Mucosa of descending colon (tissue), 3 donors: ENCODE data around the gene KCNQ1OT1. TPM values are rescaled to one million over a fixed set of nuclear protein-coding genes. Genes with fewer than 3 reads are reported as not detected.

Experiments
- ATAC-seq: fragments of 200-7000 bp; cut with Tn5 transposase; one replicate; pipeline ENCODE4 v1.9.1; 2020; ENCODE audit warnings: mild to moderate bottlenecking, moderate library complexity
- DNase-seq, 3 donors: peaks; one replicate each; pipeline ENCODE4 v3.0.0-alpha.2; 2020
- H3K36me3 ChIP-seq: fragments of 200-600 bp; one replicate; pipeline ENCODE4 v1.8.0; 2021; ENCODE audit warnings: low read depth, mild to moderate bottlenecking
- H3K4me1 ChIP-seq: fragments of 200-600 bp; one replicate; pipeline ENCODE4 v1.8.0; 2021; ENCODE audit warnings: low read depth, mild to moderate bottlenecking
- H3K4me3 ChIP-seq: fragments of 200-600 bp; one replicate; pipeline ENCODE4 v1.8.0; 2021; ENCODE audit warnings: mild to moderate bottlenecking
- H3K9me3 ChIP-seq: fragments of 200-600 bp; one replicate; pipeline ENCODE4 v1.8.0; 2021; ENCODE audit warnings: mild to moderate bottlenecking
- intact Hi-C, 2 donors: fragments of 100-400 bp; cut with DNase I in 1 of 2; cut with micrococcal nuclease in 1 of 2; formaldehyde crosslinking; loops; one replicate each; pipeline versions ENCODE4 v1.11.0 to v1.11.1; 2022; cut with DNase I, micrococcal nuclease
- total RNA-seq, 3 donors: library from RNA; stranded (reverse); fragmentation: NEBNext Ultra II Directional in 2 of 3; extraction: Animal tissue kit (Norgen Biotek cat#: 25700) in 2 of 3; gene quantifications; one replicate each; pipeline versions ENCODE4 v1.2.1 to v1.2.4, GENCODE V29; 2021 to 2023
- TF ChIP-seq, protein P1 (sequence below): fragments of 200-600 bp; IDR thresholded peaks from one replicate; pipeline ENCODE4 v1.8.0; 2022; ENCODE audit warnings: antibody characterized with exemption, mild to moderate bottlenecking
- donor health status: DM: no; HTN: no; CAD: no; lungs with moderate emphysema.
- donor health status: DM: no; HTN: no; CAD: no.
- donor health status: DM: no; HTN: yes; CAD: no.

KCNQ1OT1 gene
- total RNA-seq, 3 donors from 2014 or later = 1.5 to 1.7 (median 1.7) TPM

DNA sequence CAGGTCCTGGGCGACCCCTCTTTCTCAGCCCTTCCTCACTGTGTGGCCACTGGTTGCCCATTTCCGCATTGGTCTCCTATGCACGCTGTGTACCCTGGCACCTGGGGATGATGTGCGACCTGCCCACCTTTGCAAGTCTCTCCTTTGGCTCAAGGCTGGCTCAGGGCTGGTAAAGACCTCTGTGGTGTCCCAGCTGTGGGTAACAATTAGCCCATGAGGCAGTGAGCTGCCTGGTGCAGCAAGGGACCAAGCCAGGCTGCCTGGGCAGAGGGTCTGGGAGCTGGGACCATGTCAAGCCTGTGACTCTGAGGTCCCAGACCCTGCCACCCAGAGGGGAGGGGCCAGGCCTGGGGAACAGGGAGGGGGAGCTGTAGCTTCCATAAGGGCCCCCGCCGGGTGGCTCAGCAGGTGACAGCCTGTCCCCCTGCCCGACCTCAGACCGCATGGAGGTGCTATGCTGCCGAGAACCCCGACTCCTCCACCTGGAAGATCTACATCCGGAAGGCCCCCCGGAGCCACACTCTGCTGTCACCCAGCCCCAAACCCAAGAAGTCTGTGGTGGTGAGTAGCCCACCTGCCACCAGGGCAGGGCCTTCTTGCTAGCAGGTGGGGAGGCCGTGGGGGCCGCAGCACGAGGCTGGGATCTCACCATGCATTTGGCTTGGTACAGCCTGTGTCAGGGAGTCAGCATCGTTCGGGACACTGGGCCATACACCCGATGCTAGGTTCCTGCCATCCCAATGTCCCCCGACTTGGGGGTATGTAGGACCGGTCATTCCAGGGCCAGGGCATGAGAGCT, 112.5 kb downstream of the KCNQ1OT1 start:
- DNase-seq = peak in 2 of 3 donors; percentile 17 to 43
- Histone ChIP-seq H3K4me1 (no peaks in the 10 kb centered on the region), H3K4me3 (no peak overlapping the region), H3K36me3 (no peaks in the 10 kb centered on the region), H3K9me3 (no peaks in the 10 kb centered on the region)
- no peak for ATAC-seq
- intact Hi-C loops = no loop called here
- TF ChIP-seq, protein P1, sequence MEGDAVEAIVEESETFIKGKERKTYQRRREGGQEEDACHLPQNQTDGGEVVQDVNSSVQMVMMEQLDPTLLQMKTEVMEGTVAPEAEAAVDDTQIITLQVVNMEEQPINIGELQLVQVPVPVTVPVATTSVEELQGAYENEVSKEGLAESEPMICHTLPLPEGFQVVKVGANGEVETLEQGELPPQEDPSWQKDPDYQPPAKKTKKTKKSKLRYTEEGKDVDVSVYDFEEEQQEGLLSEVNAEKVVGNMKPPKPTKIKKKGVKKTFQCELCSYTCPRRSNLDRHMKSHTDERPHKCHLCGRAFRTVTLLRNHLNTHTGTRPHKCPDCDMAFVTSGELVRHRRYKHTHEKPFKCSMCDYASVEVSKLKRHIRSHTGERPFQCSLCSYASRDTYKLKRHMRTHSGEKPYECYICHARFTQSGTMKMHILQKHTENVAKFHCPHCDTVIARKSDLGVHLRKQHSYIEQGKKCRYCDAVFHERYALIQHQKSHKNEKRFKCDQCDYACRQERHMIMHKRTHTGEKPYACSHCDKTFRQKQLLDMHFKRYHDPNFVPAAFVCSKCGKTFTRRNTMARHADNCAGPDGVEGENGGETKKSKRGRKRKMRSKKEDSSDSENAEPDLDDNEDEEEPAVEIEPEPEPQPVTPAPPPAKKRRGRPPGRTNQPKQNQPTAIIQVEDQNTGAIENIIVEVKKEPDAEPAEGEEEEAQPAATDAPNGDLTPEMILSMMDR = no peak

DNA sequence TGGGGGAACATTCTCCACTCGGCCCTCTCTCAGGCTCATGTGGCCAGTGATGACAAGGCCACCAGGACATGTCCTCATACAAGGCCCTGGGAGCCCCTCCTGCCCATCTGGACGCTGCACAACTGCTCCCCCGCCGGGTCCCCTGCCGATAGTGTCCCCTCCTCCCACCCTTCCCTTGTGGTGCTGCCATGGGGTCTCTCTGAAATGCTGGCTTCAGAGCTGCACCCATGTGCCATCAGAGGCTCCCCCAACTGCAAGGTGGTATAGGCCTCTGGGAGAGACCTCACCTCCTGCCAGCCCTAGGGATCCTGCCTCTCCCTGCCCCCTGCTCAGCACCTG, 113.0 kb downstream of the KCNQ1OT1 start:
- no peaks in the 10 kb centered on the region for H3K9me3 ChIP-seq
- H3K4me3 ChIP-seq = no peak overlapping the region
- intact Hi-C loops = no loop called here
- H3K4me1 ChIP-seq = no peaks in the 10 kb centered on the region
- ATAC-seq (no peak), DNase-seq (peak in 2 of 3 donors; percentile 0 to 14)
- H3K36me3 ChIP-seq = no peaks in the 10 kb centered on the region
- TF ChIP-seq, protein P1 = no peak

DNA sequence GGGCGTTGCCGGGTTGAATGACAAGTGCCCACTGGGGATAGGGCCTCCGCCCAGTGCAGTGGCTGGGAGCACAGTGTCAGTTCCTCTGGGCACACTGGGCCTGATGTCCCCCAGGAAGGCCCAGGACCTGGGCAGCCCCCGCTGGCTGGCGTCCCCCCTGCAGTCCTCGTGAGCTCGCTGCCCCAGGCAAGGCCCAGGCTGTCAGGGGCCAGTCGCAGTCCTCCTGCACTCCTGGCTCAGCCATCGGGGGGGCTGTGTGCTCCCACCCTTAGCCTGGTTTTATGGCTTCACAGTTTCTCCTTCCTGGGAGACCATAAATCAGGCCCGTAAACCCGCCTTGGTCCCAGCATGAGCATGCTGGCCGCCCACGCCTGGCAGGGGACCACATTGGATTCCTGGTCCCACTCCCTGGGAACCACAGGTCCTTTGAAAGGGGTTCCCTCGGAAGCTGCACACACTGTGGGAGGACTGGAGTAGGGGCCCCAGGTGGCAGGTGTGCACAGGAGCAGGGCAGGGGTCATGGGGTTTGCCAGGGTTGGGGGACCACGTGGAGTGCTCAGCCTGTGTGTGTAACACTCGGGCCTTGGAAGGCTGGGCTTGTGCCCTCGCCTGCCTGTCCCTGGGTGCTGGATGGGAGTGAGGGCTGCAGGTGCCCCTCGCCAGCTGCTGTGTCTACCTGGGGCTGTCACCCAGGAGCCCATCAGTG, 113.6 kb downstream of the KCNQ1OT1 start:
- Histone ChIP-seq H3K9me3 (no peaks in the 10 kb centered on the region), H3K4me3 (no peak overlapping the region), H3K36me3 (no peaks in the 10 kb centered on the region), H3K4me1 (no peaks in the 10 kb centered on the region)
- peak in 2 of 3 donors; percentile 1 to 18 for DNase-seq
- intact Hi-C loops = no loop called here
- ATAC-seq = no peak
- TF ChIP-seq, protein P1 = no peak

DNA sequence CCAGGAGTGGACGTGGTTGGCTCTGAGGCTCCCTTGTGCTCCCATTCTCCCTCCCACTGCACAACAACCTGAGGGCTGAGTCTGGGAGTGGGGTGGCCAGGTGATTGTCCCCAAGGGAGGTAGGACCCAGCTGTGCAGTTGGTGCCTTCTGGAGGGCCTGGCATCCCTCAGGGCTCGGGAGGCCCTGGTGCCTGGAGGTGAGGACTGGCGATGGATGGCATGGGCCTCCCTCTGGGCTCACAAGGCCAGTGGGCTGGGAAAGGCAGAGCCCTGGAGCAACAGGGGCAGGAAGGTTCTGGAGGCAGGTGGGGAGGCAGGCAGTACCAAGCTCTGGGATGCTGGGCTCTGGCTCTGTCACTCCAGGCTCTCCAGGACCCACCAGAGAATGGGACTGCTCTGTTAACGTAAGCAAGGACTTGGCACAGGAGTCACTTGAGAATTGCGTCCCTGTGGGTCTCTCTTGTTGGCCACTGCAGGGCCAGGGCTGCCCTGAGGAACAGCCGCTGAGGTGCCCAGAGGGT, 114.2 kb downstream of the KCNQ1OT1 start:
- H3K4me3 ChIP-seq = no peak overlapping the region
- TF ChIP-seq, protein P1 = no peak
- H3K9me3 ChIP-seq = no peaks in the 10 kb centered on the region
- intact Hi-C loops = no loop called here
- peak in 1 of 3 donors; percentile 20 for DNase-seq
- no peaks in the 10 kb centered on the region for H3K4me1 ChIP-seq
- H3K36me3 ChIP-seq = no peaks in the 10 kb centered on the region
- ATAC-seq = no peak

DNA sequence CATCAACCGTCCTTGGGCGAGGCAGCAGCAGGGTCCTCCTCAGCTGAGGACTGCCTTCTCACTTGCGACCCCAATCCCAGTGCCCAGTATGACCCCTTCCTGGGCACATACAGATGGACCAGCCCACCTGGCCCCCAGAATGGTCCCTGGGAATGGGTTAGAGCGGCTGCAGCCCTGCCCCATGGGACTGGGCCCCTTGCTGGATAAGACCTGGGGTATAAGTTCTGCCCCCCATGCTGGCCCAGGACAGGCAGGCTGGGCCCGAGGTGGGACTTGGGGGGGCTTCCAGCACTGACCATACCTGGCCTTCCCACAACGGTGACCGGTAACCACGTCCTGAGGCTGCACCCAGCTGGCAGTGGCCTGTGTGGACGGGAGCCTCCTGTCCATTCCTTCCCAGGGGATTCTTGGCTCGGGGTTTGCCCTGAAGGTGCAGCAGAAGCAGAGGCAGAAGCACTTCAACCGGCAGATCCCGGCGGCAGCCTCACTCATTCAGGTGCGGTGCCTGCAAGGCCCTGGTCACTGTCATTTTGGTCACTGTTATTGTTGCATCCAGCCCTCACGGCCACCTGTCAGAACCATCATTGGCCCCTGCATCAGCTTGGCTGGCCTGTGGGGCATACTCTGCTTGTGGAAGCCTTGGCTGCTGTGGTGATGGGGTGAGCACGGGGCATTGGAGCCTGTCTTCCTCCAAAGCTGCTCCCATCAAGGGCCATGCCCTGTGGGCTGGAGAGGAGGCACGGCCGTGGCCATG, 114.8 kb downstream of the KCNQ1OT1 start:
- Histone ChIP-seq H3K9me3 (no peaks in the 10 kb centered on the region), H3K36me3 (no peaks in the 10 kb centered on the region), H3K4me1 (no peaks in the 10 kb centered on the region), H3K4me3 (no peak overlapping the region)
- DNase-seq (peak; percentile 0 to 34 (median 18)), ATAC-seq (no peak)
- intact Hi-C loops = no loop called here
- TF ChIP-seq, protein P1 = no peak
